Measurements from ENCODE around the gene ARHGDIA.

The ARHGDIA gene

DNA sequence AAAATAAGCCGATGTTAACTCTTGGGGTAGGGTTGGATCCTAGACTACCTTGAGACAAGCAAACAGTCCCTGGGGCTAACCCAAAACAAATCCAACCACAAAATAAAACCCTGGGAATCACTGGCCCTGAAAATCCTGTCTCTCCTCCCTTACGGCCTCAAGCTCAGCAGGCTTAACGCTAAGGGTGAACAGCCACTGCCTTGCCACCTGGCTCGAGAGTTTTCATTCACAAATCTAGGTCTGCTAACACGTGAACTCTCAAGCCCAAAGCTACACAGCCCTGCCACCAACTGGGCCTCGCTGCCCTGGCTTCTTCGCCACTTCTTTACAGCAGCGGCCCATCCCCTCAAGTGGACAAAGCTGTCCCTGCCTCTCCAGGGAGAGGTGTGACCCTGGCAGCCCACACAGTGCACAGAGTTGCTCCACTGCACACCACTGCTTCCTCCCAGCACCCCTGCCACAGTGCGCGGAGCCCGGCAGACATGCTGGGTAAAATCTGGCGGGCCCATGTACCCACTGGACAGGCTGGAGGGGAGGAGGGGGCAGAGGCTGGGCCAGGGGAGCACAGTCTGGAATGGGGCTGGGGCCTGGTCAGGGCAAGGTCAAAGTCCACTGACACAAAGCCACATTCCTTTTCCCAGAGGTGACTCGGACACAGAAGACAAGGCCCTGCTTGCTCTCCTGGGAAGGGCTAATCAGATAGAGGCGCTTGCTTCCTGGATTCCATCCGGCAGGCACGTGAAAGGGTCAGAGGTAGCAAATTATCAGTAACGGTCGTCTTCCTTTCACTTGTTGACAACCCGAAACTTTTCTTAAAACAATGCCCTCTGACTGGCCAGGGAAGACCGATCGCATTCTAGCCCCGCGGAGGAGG is 39.1 kb upstream of the ARHGDIA start:
- peaks cover 14% of the 10 kb centered on the region for H3K4me1 ChIP-seq (ENCODE audit: insufficient read depth, insufficient read length)
- H3K4me3 ChIP-seq (ENCODE audit: insufficient read length, low read depth) = peak overlapping the region; percentile 90
- no peak for DNase-seq (ENCODE audit: low read depth, low spot score)
- no peaks in the 10 kb centered on the region for H3K9me3 ChIP-seq (ENCODE audit: insufficient read depth, low read length)
- TF ChIP-seq ZNF274 (IDR thresholded peaks at IDR 0.05; ENCODE audit: low read depth, low read length) (no peak), SUZ12 (IDR thresholded peaks at IDR 0.05; ENCODE audit: extremely low read depth, insufficient read depth, insufficient read length) (no peak), YY1 (IDR thresholded peaks at IDR 0.05; ENCODE audit: insufficient read depth, insufficient read length) (no peak)
- peaks cover 78% of the 10 kb centered on the region for H3K36me3 ChIP-seq (ENCODE audit: insufficient read depth, insufficient read length, low read length)
- H3K9ac ChIP-seq (ENCODE audit: insufficient read length, low read depth) = peak overlapping the region; percentile 91
- H3K27me3 ChIP-seq (ENCODE audit: insufficient read depth, insufficient read length) = peaks cover 10% of the 10 kb centered on the region

DNA sequence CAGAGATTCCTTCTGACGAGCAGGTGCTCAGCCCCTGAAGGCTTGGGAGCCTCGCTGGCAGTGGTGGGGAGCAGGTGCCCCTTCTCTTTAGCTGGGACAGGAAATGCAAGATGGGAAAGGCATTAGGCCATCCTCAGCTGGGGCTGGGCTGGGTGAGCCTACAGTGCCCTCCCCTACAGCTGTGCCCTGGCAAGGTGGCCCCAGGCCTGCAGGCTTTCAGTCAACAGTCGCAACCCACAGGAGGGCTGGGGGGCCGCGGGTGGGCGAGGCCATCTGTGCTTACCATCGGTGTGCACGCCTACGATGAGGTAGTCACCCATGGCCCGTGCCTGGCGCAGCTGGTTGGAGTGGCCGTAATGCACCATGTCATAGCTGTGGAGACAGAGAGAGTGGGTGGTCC is 38.1 kb upstream of the ARHGDIA start:
- DNase-seq (ENCODE audit: low read depth, low spot score) = no peak
- peaks cover 78% of the 10 kb centered on the region for H3K36me3 ChIP-seq (ENCODE audit: insufficient read depth, insufficient read length, low read length)
- no peaks in the 10 kb centered on the region for H3K9me3 ChIP-seq (ENCODE audit: insufficient read depth, low read length)
- H3K9ac ChIP-seq (ENCODE audit: insufficient read length, low read depth) = peak overlapping the region; percentile 91
- no peak overlapping the region for H3K4me3 ChIP-seq (ENCODE audit: insufficient read length, low read depth)
- H3K27me3 ChIP-seq (ENCODE audit: insufficient read depth, insufficient read length) = peaks cover 10% of the 10 kb centered on the region
- peaks cover 14% of the 10 kb centered on the region for H3K4me1 ChIP-seq (ENCODE audit: insufficient read depth, insufficient read length)
- TF ChIP-seq ZNF274 (IDR thresholded peaks at IDR 0.05; ENCODE audit: low read depth, low read length) (no peak), SUZ12 (IDR thresholded peaks at IDR 0.05; ENCODE audit: extremely low read depth, insufficient read depth, insufficient read length) (no peak), YY1 (IDR thresholded peaks at IDR 0.05; ENCODE audit: insufficient read depth, insufficient read length) (no peak)

DNA sequence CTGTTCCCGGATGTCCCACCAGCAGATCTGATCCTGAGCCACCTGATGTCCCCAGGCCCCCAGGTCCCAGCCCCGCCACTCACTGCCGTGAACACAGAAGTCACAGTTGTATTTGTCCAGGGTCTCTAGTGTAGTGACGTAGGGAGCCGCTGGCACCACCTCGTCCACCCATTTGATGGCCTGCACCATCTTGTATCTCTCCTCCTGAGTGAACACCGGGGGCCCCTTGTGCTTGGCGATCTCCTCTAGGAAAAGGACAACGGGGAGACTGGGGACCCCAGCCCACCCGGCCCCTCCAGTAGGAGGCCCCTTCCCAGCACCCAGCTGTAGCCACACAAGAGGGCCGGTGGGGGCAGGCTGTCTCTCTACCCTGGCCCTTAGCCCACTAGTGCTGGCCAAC is 37.7 kb upstream of the ARHGDIA start:
- H3K9me3 ChIP-seq (ENCODE audit: insufficient read depth, low read length) = no peaks in the 10 kb centered on the region
- DNase-seq (ENCODE audit: low read depth, low spot score) = no peak
- TF ChIP-seq SUZ12 (IDR thresholded peaks at IDR 0.05; ENCODE audit: extremely low read depth, insufficient read depth, insufficient read length) (no peak), YY1 (IDR thresholded peaks at IDR 0.05; ENCODE audit: insufficient read depth, insufficient read length) (no peak), ZNF274 (IDR thresholded peaks at IDR 0.05; ENCODE audit: low read depth, low read length) (no peak)
- no peak overlapping the region for H3K4me3 ChIP-seq (ENCODE audit: insufficient read length, low read depth)
- peaks cover 17% of the 10 kb centered on the region for H3K4me1 ChIP-seq (ENCODE audit: insufficient read depth, insufficient read length)
- H3K36me3 ChIP-seq (ENCODE audit: insufficient read depth, insufficient read length, low read length) = peaks cover 77% of the 10 kb centered on the region
- H3K27me3 ChIP-seq (ENCODE audit: insufficient read depth, insufficient read length) = peaks cover 10% of the 10 kb centered on the region
- no peak overlapping the region for H3K9ac ChIP-seq (ENCODE audit: insufficient read length, low read depth)

DNA sequence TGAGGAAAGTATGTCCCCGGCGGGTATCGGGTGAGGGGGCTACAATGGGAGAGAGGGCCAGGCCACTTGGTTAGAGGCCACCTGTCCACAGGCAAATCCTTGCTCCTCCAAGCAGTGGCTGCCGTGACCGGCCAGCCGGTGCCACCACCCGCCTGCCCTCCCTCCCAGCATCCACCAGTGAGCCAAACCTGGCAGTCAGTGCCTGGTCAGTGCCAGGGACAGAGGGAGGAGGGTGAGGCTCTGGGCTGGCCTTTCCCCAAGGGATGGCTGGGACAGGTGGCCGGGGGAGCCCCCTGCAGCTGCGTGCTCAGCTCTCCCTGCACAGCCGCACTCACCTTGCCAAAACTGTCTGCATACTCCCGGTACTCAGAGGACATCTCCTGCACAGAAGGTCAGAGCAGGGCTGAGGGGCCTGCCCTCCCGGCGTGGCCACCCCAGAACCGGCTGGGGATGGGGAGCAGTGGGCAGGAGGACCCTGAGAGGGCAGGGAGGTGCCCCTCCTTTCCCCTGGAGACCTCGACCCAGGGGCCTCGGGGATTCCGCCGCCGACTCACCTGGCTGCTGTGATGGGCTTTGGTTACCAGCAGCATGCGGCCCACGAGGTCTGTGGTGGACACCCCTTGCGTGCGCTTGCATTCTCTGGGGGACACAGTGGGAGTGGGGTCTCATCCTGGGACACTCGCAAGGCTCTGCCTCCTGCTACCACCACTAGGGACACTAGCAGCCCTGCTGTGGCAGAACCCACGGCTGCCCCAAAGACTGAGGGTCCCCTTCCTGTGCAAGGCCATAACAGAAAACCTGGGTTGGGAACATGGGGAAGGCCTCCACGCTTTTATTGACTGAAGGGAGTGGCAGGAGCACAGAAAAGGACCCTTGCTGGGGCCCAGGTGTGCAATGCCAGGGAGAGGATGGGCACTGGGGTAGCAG is 36.3 kb upstream of the ARHGDIA start:
- no peak for DNase-seq (ENCODE audit: low read depth, low spot score)
- TF ChIP-seq SUZ12 (IDR thresholded peaks at IDR 0.05; ENCODE audit: extremely low read depth, insufficient read depth, insufficient read length) = no peak
- no peak for TF ChIP-seq ZNF274 (IDR thresholded peaks at IDR 0.05; ENCODE audit: low read depth, low read length)
- TF ChIP-seq YY1 (IDR thresholded peaks at IDR 0.05; ENCODE audit: insufficient read depth, insufficient read length) = no peak
- Histone ChIP-seq H3K4me3 (ENCODE audit: insufficient read length, low read depth) (no peak overlapping the region), H3K9ac (ENCODE audit: insufficient read length, low read depth) (no peak overlapping the region), H3K27me3 (ENCODE audit: insufficient read depth, insufficient read length) (peaks cover 11% of the 10 kb centered on the region), H3K9me3 (ENCODE audit: insufficient read depth, low read length) (no peaks in the 10 kb centered on the region), H3K4me1 (ENCODE audit: insufficient read depth, insufficient read length) (peaks cover 20% of the 10 kb centered on the region), H3K36me3 (ENCODE audit: insufficient read depth, insufficient read length, low read length) (peaks cover 65% of the 10 kb centered on the region)

DNA sequence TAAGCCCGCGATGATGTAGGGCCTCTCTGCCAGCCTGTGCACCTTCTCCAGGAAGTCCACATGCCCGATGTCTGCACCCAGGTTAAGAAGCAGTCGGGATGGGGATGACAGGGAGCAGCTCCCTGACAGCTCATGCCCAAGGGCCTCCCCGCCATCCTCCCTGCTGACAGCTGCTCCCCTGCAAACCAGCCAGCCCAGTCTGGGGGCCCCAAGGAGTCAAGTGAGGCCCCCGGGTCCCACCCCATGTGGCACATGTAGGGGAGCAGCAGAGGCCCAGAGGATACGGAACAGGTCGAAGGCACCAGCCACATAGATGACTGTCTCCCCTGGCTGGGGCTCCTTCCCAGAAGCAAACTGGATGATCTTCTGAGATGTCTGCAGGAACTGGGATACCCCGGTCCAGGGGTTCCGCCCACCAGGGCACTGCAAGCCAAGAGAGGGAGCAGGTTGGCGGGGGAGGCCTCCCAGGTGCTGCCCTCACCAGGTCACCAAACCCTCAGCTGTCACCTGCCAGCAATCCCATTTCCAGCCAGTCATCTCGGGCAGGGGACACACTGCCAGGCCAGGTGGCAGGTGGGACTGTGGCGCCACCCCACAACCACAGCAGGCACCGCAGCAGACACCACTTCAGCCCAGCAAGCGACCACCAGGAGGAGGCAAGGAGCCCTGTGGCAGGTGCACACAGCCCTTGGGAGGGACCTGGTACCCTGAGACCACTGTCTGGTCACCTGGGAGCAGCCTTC is 35.5 kb upstream of the ARHGDIA start:
- Histone ChIP-seq H3K9ac (ENCODE audit: insufficient read length, low read depth) (no peak overlapping the region), H3K4me3 (ENCODE audit: insufficient read length, low read depth) (no peak overlapping the region), H3K36me3 (ENCODE audit: insufficient read depth, insufficient read length, low read length) (peaks cover 57% of the 10 kb centered on the region), H3K27me3 (ENCODE audit: insufficient read depth, insufficient read length) (peaks cover 19% of the 10 kb centered on the region), H3K4me1 (ENCODE audit: insufficient read depth, insufficient read length) (peaks cover 20% of the 10 kb centered on the region), H3K9me3 (ENCODE audit: insufficient read depth, low read length) (no peaks in the 10 kb centered on the region)
- DNase-seq (ENCODE audit: low read depth, low spot score) = no peak
- TF ChIP-seq YY1 (IDR thresholded peaks at IDR 0.05; ENCODE audit: insufficient read depth, insufficient read length) = no peak
- TF ChIP-seq ZNF274 (IDR thresholded peaks at IDR 0.05; ENCODE audit: low read depth, low read length) = no peak
- TF ChIP-seq SUZ12 (IDR thresholded peaks at IDR 0.05; ENCODE audit: extremely low read depth, insufficient read depth, insufficient read length) = no peak

DNA sequence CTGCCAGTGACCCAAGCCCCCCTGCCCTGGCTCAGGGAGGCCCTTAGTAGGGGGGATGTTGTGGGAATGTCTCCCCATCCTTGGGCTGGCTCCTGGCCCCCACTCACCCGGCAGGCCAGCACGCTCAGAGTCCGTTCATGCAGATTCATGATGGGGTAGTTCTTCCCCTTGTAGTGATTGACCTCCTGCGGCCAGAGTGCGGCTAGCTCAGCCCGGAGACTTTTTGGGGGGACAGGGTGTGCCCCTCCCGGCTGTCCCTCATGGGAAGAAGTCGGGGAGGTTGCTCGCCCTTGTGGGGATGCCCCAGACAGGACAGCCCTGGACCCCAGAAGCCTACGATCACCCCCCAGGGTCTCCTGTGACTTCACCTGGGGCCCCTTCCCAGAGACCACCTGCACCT is 34.9 kb upstream of the ARHGDIA start:
- TF ChIP-seq YY1 (IDR thresholded peaks at IDR 0.05; ENCODE audit: insufficient read depth, insufficient read length) (no peak), ZNF274 (IDR thresholded peaks at IDR 0.05; ENCODE audit: low read depth, low read length) (no peak), SUZ12 (IDR thresholded peaks at IDR 0.05; ENCODE audit: extremely low read depth, insufficient read depth, insufficient read length) (no peak)
- DNase-seq (ENCODE audit: low read depth, low spot score) = no peak
- Histone ChIP-seq H3K4me3 (ENCODE audit: insufficient read length, low read depth) (no peak overlapping the region), H3K9me3 (ENCODE audit: insufficient read depth, low read length) (no peaks in the 10 kb centered on the region), H3K9ac (ENCODE audit: insufficient read length, low read depth) (no peak overlapping the region), H3K4me1 (ENCODE audit: insufficient read depth, insufficient read length) (peaks cover 20% of the 10 kb centered on the region), H3K27me3 (ENCODE audit: insufficient read depth, insufficient read length) (peaks cover 25% of the 10 kb centered on the region), H3K36me3 (ENCODE audit: insufficient read depth, insufficient read length, low read length) (peaks cover 58% of the 10 kb centered on the region)
